Neural progenitor cell (in vitro differentiated cells): Measurements from ENCODE around the gene KRTCAP2.

Experiments
- CTCF ChIP-seq: fragments of 200-600 bp; sonication (generic); IDR thresholded peaks from 2 replicates; pipeline ENCODE4 v1.5.1; 2017; ENCODE audit warnings: antibody characterized with exemption, mild to moderate bottlenecking
- EZH2 ChIP-seq: fragments of 200-600 bp; sonication (generic); IDR thresholded peaks from 2 replicates; pipeline ENCODE4 v1.6.1; 2017; ENCODE audit warnings: antibody characterized with exemption, mild to moderate bottlenecking, moderate library complexity
- EZH2phosphoT487 ChIP-seq: fragments of 200-600 bp; sonication (generic); IDR thresholded peaks from 2 replicates; pipeline ENCODE4 v1.6.1; 2017; ENCODE audit warnings: antibody characterized with exemption

- TF ChIP-seq CTCF, result no peak
- no peak for TF ChIP-seq EZH2
- TF ChIP-seq EZH2phosphoT487, result no peak
Observed at GRCh38 chr1:155187456-155187891, 14.4 kb upstream of the KRTCAP2 start.
